Psoas muscle (tissue), 8 donors: ENCODE measurements around the gene TIPARP. TPM values are rescaled to one million over a fixed set of nuclear protein-coding genes. Genes with fewer than 3 reads are reported as not detected.

ENCODE experiments used
- ATAC-seq, 4 donors: fragments of 200-7000 bp; cut with Tn5 transposase; one replicate each; pipeline ENCODE4 v1.9.1; 2020; ENCODE audit warnings: moderate library complexity in 3 of 4, mild to moderate bottlenecking in 2 of 4
- DNase-seq, 2 donors: peaks; one replicate each; pipeline ENCODE4 v3.0.0-alpha.2; 2020
- H3K27ac ChIP-seq: fragments of 200-600 bp; one replicate; pipeline ENCODE4 v1.8.0; 2022
- H3K27me3 ChIP-seq, 3 donors: fragments of 200-600 bp in 1 of 3; one replicate each; pipeline versions ENCODE4 v1.6.1 to v1.8.0; 2013 to 2022; ENCODE audit warnings: low read length in 2 of 3, mild to moderate bottlenecking in 2 of 3, moderate library complexity in 1 of 3; ENCODE audit not compliant: insufficient read depth in 3 of 3
- H3K36me3 ChIP-seq, 2 donors: fragments of 200-600 bp in 1 of 2; one replicate each; pipeline versions ENCODE4 v1.6.1 to v1.8.0; 2013 to 2022; ENCODE audit warnings: low read depth in 1 of 2, mild to moderate bottlenecking in 1 of 2, moderate library complexity in 1 of 2; ENCODE audit not compliant: insufficient read depth in 1 of 2
- H3K4me1 ChIP-seq: fragments of 200-600 bp; one replicate; pipeline ENCODE4 v1.8.0; 2022
- H3K4me3 ChIP-seq: fragments of 200-600 bp; one replicate; pipeline ENCODE4 v1.8.0; 2022; ENCODE audit warnings: mild to moderate bottlenecking
- H3K9me3 ChIP-seq: fragments of 200-600 bp; one replicate; pipeline ENCODE4 v1.8.0; 2022
- CTCF ChIP-seq: fragments of 200-600 bp; IDR thresholded peaks from one replicate; pipeline ENCODE4 v1.8.0; 2022; ENCODE audit warnings: antibody characterized with exemption
- WGBS, 3 donors: extraction: QIAGEN DNeasy Blood & Tissue Kit; methylation state at CpG; one replicate each; pipeline versions ENCODE4 v1.1.6 to v1.1.7; 2013; 5-methylcytosine and 5-hydroxymethylcytosine counted together
- intact Hi-C, 2 donors: fragments of 100-400 bp; cut with DNase I; formaldehyde crosslinking; loops; one replicate each; pipeline versions ENCODE4 v1.11.0 to v1.14.2; 2022
- polyA plus RNA-seq, 3 donors: library from polyadenylated mRNA; stranded (reverse); fragments of 200-250 nt; gene quantifications; one replicate each; pipeline ENCODE4 v1.2.3, GENCODE V29; 2013
- total RNA-seq, 4 donors: library from RNA; stranded (reverse); fragmentation: NEBNext Ultra II Directional in 2 of 4; extraction: Animal tissue kit (Norgen Biotek cat#: 25700) in 2 of 4; gene quantifications; one replicate each; pipeline versions ENCODE4 v1.2.1 to v1.2.4, GENCODE V29; 2021 to 2023
- donor health status: healthy with polysubstance abuse.
- donor health status: DM: no; HTN: no; CAD: no; lungs with moderate emphysema.
- donor health status: Bipolar disorder and iron deficiency.
- donor health status: healthy.
- donor health status: DM: yes; HTN: yes; CAD: no.
- donor health status: DM: no; HTN: no; CAD: no.
- donor health status: DM: no; HTN: no; CAD: no.
- donor health status: DM: yes; HTN: yes; CAD: no.

The TIPARP gene
- total and polyA plus RNA-seq, 7 donors: 9.4 to 22.3 (median 15.0) TPM

GRCh38 chr3:156747046-156747445, 72.7 kb downstream of the TIPARP start:
- intact Hi-C loops: no loop called here
- TF ChIP-seq CTCF: no peak
- no peak overlapping the region for H3K4me3 ChIP-seq
- ATAC-seq: no peak
- peaks cover 0 to 2% (median 0%) of the 10 kb centered on the region in 3 donors for H3K27me3 ChIP-seq
- no peaks in the 10 kb centered on the region for H3K4me1 ChIP-seq
- no peak for DNase-seq
- no peak overlapping the region for H3K27ac ChIP-seq
- 84 to 92% (median 88%) methylated on average over 1 of the region's 1 CpG for WGBS, 3 donors
- H3K36me3 ChIP-seq: no peaks in the 10 kb centered on the region
- no peaks in the 10 kb centered on the region for H3K9me3 ChIP-seq

DNA sequence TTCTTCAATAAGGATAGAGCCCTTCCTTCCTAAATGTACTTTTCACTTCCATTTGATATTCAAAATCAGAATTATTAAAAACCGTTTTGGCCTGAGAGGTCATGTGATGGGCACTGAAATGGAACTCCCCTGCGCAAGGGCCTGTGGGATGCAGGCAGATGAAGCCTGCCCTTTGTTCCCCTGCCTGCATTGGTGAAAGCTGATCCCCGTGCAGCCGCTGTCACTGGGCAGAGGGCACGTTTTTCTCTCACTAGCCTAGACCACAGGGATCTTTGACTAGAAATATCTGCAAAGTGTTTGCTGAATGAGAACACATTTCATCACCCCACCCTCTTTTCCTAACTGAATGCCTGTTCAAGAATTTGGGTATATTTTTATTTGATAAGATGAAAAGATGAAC, 74.9 kb downstream of the TIPARP start:
- Histone ChIP-seq H3K27ac (no peak overlapping the region), H3K4me3 (no peak overlapping the region), H3K4me1 (no peaks in the 10 kb centered on the region), H3K9me3 (no peaks in the 10 kb centered on the region), H3K36me3 (no peaks in the 10 kb centered on the region), H3K27me3 (peaks cover 0 to 2% (median 0%) of the 10 kb centered on the region in 3 donors)
- TF ChIP-seq CTCF: no peak
- no peak for DNase-seq
- 27 to 40% (median 36%) methylated on average over 5 of the region's 5 CpGs for whole genome bisulfite sequencing, 3 donors
- intact Hi-C loops: no loop called here
- ATAC-seq: peak in 1 of 4 donors; percentile 53

GRCh38 chr3:156750191-156750873, 75.9 kb downstream of the TIPARP start:
- H3K36me3 ChIP-seq: no peaks in the 10 kb centered on the region
- peaks cover 0 to 2% (median 0%) of the 10 kb centered on the region in 3 donors for H3K27me3 ChIP-seq
- DNase-seq: no peak
- 31 to 51% (median 36%) methylated on average over 3 of the region's 3 CpGs for WGBS, 3 donors
- no peak overlapping the region for H3K4me3 ChIP-seq
- H3K4me1 ChIP-seq: no peaks in the 10 kb centered on the region
- TF ChIP-seq CTCF: no peak
- intact Hi-C loops: no loop called here
- no peak for ATAC-seq
- H3K9me3 ChIP-seq: no peaks in the 10 kb centered on the region
- H3K27ac ChIP-seq: no peak overlapping the region

DNA sequence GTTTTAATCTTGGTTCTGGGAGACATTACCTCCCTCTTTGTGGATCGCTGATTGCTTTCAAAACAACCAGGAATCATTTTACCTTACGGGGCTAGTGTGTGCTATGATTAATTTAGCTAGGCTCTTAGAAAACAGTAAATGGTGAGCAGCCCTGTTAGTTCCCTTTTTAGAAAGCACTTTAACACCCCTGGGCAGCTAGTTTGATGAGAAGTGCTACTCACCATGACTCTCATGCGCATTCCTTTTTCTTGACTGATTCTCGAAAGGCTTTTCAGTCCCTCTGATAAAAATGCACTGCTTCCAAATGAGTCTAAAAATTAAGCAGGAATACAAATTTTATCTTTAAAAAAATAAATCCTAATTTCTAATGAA, 76.5 kb downstream of the TIPARP start:
- TF ChIP-seq CTCF: no peak
- WGBS, 3 donors: 59 to 80% (median 62%) methylated on average over 4 of the region's 4 CpGs
- H3K9me3 ChIP-seq: no peaks in the 10 kb centered on the region
- ATAC-seq: no peak
- H3K27me3 ChIP-seq: peaks cover 0 to 2% (median 0%) of the 10 kb centered on the region in 3 donors
- no peaks in the 10 kb centered on the region for H3K36me3 ChIP-seq
- H3K27ac ChIP-seq: no peak overlapping the region
- no peak overlapping the region for H3K4me3 ChIP-seq
- no peak for DNase-seq
- no peaks in the 10 kb centered on the region for H3K4me1 ChIP-seq
- intact Hi-C loops: no loop called here
